Activated T-helper 9 cell treated with anti-CD3 and anti-CD28 coated beads, Interleukin-2, amount 50 U/mL, for 16 hours (primary cell): Measurements from ENCODE around the gene RRP12.
"Not testable (repeated sequence)": the region's sequence is repeated elsewhere in the genome, so short reads cannot be mapped to it uniquely, and the experiment has no call there.

Experiments used
- DNase-seq: peaks from one replicate; pipeline ENCODE4 v3.0.0-alpha.2; 2020; ENCODE audit warnings: low read depth

Gene RRP12

DNA sequence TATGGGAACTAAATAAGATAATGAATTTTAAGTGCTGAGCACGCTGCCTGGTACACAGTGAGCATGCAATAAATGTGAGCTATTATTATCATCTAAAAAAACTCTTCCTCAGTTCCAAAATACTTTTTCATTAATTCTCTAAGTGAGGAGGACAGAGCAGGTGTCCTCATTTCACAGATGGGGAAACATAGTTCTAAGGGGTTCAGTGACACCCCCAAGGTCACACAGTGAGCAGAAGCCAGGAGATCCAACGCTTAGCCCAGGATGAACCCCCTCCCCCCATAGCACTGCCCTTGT is 6.8 kb upstream of the RRP12 start:
- DNase-seq = no peak

DNA sequence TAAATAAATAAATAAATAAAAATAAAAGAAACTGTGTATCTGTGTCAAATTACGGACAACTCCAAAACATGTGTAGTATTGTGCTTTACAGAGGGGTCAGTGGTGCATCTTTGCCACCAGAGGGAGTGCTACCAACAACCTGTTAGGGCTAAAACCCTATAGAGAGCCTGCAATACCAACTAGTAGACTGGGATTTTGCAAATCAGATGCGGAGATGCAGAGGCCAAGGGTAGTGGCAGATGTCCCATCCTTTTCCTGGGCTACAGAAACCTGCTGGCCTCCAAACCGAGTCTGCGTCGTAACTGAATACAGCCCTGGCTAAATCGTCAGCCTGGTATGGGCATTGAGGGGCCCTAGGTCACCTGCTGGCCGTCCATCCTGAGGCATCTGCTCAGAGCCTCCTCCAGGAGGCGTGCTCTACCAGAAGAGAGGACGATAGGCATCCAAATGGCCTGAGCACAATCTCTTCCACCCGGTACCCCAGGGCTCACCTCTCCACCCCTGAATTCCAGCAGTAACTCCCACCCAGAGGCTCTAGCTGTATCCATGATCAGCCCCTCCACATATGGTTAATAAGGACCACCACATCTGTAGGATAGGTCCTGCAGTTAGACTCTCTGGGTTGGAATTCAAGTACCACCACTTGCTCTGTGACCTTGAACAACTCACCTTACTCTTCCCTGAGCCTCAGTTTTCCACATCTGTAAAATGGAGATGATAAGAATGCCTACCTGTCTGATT is 6.2 kb upstream of the RRP12 start:
- DNase-seq = peak; percentile 40

DNA sequence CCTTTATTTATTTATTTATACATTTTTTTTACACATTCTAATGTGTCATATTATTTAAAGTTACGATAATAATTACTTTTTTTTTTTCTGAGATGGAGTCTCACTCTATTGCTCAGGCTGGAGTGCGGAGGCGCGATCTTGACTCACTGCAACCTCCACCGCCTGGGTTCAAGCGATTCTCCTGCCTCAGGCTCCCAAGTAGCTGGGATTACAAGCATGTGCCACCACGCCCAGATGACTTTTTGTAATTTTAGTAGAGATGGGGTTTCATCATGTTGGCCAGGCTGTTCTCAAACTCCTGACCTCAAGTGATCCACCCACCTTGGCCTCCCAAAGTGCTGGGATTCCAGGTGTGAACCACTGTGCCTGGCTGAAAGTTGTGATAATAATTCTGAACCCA is 5.3 kb upstream of the RRP12 start:
- not testable (repeated sequence) for DNase-seq

DNA sequence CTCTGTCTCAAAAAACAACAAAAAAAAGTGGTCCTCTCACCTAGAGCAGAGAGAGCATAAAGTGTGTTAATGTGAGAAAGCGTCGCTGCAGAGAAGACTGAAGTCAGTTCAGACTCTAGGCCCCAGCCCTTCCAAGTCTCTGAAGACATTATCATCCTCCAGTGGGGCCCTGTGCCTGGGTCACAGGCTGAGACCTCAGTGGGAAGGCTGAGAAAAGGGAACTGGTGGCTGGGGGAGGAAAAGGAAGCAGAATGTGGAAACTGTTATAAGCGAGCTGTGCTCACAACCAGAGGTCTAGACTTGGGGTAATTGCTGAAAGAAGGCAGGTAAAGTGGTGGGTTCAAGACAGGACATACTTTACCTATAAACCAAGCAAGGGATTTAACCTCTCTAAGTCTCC is 4.9 kb upstream of the RRP12 start:
- no peak for DNase-seq

GRCh38 chr10:97404044-97404443 is 2.9 kb upstream of the RRP12 start:
- DNase-seq = no peak

- no peak for DNase-seq
Measured at GRCh38 chr10:97401455-97401919, 347 bp upstream of the RRP12 start.

DNA sequence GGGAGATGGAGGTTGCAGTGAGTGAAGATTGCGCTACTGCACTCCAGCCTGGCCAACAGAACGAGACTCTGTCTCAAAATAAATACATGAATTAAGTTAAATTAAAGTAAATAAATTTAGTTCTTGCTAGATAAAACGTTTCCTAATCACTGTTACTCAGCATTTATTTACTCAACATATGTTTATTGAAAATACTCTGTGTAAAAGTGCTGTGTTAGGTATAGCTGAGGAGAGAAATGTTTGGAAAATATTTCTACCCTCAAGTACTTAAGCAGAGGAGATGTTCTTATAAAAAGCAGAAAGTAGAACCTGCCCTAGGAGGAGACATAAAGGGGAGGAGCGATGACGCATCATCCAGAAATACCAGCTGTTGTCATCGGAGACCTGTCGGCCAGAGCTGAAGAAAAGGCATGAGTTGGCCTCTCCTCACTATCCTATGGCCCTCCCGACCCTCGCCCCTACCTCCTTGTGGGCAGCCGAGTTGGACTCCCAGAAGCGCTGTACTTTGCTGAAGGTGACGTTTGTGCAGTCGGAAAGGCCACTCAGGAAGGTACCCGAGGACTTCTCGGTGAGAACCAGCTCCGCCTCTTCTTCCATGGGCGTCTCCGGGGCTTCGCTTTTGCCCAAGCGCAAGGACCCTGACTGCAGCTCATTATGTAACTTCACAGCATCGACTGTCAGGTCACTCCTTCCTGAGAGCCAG is 1.1 kb downstream of the RRP12 start:
- no peak for DNase-seq

GRCh38 chr10:97396056-97396455 is 5.1 kb downstream of the RRP12 start:
- no peak for DNase-seq

- no peak for DNase-seq
Measured at GRCh38 chr10:97393034-97393573, 8.0 kb downstream of the RRP12 start.

DNA sequence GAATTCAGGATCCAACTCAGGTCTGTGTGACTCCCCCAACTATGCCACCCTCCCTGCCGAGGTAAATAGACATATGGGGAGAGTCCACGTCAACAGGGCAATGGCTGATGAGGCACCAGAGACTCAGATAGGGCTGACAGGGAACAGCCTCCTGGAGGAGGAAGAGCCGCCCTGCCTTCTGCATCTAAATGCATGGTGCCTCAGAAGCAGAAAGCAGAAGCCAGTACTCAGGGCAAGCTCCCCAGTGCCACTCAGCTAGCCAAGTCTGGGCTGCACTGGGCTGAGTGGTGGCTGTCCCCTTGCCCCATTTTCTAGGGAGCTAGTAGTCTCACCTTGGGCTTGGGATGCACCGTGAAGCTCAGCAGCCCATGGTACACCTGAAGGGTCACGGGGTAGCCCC is 11.0 kb downstream of the RRP12 start:
- no peak for DNase-seq

GRCh38 chr10:97388152-97388551 is 13.0 kb downstream of the RRP12 start:
- DNase-seq = no peak

DNA sequence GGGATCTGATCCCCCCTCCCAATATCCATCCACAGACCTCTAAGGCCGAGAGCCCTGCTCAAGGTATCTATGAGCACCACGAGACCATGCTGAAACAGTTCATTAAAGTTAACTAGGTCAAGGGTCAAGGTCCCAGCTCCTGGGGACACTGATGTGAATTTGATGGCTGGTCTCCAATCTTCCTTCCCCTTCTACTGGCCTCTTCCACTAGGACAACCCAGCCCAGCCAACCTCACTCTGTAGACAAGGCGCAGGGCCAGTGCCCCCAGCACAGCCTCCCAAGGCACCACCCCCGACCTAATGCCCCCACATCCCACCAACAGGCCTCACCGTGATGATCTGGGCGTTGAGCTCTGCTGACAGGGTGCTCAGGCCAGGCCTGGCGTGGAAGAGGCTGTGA is 15.6 kb downstream of the RRP12 start:
- no peak for DNase-seq

DNA sequence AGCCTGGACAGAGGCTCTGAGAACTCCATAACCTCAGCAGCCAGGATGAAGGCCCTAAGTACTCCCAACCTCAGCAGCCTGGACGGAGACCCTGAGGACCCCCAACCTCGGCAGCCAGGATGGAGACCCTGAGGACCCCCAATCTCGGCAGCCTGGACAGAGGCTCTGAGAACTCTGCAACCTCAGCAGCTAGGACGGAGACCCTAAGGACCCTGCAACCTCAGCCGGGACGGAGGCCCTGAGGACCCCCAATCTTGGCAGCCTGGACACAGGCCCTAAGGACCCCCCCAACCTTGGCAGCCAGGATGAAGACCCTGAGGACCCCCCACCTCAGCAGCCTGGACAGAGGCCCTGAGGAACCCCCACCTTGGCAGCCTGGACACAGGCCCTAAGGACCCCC is 16.5 kb downstream of the RRP12 start:
- no peak for DNase-seq

DNA sequence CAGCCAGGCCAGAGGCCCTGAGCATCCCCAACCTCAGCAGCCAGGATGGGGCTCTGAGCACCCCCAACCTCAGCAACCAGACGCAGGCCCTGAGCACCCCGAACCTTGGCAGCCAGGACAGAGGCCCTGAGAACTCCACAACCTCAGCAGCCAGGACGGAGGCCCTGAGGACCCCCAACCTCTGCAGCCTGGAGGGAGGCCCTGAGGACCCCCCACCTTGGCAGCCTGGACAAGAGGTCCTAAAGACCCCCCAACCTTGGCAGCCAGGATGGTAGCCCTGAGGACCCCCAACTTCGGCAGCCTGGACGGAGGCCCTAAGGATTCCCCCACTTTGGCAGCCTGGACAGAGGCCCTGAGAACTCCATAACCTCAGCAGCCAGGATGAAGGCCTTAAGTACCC is 17.0 kb downstream of the RRP12 start:
- DNase-seq = no peak

- no peak for DNase-seq
Measured at GRCh38 chr10:97383159-97383558, 18.0 kb downstream of the RRP12 start.

DNA sequence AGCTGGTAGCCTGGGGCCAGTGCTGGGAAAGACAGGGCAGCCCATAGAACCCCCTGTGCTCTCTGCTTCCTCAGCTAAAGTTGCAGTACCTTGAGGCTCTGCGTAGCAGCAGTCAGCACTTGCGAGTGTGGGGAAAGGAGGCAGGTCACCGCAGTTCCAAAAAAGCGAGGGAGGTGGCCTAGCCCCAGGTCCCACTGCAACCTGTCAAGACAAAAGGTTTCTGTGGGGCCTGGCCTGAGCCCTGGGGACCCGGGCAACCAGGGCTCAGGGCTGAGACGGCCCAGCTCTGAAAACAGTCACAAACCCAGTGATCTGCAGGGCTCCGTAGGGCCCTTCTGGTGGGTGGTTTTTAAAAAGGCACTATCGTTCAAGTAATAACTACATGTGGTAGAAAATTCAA is 19.5 kb downstream of the RRP12 start:
- no peak for DNase-seq

DNA sequence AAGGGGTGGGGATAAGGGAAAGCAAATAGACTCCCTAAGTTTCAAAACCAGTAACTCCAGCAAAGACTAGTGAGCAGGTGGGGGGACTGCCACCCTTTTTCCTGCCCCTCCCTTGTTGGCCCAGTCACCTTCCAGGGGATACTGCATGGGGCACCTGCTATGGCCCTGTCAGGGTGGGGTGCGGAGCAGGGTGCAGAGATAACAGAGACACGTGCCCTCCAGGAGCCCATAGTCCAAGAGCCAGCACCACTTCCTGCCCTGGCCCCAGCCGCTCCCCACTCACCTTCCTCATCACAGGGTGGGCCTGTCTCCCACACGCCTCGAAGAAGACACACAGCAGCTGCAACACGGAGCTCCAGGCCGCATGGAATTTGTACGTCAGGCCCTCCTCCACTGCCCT is 20.6 kb downstream of the RRP12 start:
- DNase-seq = no peak

DNA sequence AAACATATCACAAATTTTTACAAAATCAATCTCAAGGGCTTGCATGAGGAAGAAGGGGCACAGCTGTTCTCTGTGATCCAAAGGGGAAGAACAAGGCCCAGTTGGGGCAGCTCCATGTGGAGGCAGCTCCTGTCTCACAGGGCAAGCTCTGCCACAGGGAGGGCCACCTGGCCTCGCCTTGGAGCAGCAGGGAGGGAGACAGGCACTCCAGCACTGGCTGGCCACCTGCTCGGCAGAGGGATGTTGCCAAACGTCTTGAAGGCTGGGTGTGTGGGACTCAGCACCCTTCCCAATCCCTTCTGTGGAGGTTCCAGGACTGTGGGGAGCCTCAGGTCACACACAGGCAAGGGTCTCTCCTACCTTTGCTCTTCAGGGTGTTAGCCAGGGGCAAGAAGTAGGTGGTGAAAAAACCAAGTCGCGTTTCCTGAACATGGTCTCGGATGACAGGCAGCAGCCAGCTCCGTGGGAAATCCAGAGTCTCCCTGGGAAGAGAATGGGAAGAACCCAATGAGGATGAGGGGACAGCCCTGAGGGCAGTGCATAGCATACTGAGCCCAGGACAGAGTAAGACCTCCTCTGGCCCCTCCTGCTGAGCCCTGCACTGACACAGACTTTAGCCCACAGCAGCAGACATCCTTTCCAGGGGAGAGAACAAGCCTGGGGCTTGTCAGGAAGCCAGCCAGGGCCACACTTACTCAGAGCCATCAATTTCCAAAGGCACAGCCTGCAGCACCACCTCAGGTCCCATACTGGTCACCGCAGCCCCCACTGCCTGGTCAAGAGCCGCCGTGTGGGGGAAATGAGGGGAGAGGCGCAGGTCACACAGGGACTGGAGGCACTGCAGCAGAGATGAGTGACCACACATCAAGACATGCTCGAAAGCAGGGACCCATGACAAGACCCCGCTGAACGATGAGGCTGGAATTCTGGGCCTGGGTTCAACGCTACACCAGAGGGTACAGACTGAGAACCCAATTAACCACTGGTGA is 21.9 kb downstream of the RRP12 start:
- no peak for DNase-seq

- no peak for DNase-seq
Measured at GRCh38 chr10:97376413-97376812, 24.7 kb downstream of the RRP12 start.

DNA sequence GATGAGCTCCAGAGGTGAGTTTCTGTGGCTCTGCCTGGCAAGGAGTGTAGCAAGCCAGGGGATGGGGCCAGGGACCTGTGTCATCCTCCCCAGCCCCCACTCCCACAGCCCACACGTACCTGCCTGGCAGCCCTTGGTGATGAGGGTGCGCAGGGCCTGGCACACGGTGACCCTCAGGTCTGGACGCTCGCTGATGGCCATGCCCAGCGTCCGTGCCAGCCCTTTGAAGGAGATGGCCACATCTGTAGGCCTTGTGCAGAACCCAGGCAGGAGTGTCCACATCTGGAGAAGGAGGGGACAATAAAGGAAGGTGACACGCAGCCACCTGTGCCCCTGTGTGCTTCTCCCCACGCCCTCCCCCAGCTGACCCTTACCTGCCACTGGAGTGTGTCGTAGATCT is 27.7 kb downstream of the RRP12 start:
- DNase-seq = no peak

- DNase-seq = no peak
Measured at GRCh38 chr10:97372233-97372875, 28.8 kb downstream of the RRP12 start.

DNA sequence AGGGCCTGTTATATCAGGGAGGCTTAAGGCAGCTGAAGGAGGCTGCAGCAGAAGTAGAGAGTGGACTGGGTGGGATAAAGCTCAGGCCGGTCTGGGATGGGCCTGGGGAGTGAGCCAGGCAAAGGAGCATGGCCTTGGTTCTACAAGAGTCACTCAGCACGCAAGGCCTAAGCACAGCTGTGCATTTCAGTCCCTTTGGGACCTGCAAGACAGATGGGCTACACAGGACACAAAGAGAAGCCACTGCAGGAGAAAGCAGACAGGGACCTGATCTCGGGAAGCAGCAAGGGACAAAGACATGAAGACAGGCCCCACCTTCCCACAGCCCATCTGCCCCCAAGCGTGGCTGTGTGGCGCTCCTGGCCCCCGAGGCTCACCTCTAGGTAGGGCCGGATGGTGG is 29.4 kb downstream of the RRP12 start:
- no peak for DNase-seq
